GM19099 (cell line): ENCODE data around the gene ROR1.

ENCODE experiments used
- POLR2A ChIP-seq: IDR thresholded peaks from 3 replicates; pipeline ENCODE4 v1.6.1; 2011; ENCODE audit warnings: low read depth; ENCODE audit not compliant: insufficient read length; ENCODE audit errors: extremely low read depth

Gene ROR1

DNA sequence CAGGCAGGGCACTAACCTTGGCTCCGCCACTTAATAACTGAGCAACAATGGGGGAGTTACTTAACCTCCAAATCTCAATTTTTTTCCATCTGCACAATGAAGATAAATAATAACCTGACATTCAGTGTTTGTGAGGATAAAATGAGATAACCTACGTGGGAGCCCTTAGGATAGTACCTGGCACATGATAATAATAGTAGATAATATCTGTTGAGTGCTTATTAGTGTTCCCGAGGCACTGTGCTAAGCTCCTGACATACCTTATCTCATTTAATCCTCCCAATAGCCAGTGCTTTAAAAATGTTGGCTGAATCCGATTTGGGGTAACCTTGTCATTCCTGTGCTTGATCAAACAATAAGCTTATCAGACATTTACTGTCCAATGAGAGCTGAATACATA, 300.9 kb downstream of the ROR1 start:
- TF ChIP-seq POLR2A, result no peak

DNA sequence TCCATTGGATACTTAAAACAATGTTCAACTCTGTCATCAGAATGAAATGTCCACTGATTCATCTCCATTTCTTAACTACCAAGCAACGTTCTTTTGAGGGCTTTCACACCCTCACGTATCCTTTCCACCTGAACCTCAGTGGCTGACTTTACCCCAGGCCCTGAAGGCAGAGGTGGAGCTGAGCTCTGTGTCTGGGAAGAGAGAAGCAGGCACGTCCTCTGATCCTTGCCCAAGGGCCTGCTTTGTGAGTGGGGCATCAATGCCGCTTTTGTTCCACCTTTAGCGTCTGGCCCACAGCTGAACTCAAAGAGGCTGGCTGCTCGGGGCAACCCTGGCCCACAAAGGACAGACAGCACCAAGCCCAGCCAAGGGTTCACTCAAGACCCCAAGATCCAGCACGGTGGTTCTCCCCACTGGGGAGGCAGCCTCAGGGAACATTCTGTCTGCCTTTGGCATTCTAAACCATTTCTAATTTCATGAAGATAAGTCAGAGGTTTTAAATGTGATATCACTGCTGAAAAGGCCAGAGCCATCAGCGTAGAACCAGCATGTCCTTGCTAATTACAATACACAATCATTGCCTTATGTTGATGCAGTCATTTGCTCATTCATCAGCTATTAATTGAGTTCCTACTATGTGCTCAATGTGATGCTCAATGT, 303.6 kb downstream of the ROR1 start:
- no peak for TF ChIP-seq POLR2A

GRCh38 chr1:64080941-64081562, 307.2 kb downstream of the ROR1 start:
- no peak for TF ChIP-seq POLR2A

DNA sequence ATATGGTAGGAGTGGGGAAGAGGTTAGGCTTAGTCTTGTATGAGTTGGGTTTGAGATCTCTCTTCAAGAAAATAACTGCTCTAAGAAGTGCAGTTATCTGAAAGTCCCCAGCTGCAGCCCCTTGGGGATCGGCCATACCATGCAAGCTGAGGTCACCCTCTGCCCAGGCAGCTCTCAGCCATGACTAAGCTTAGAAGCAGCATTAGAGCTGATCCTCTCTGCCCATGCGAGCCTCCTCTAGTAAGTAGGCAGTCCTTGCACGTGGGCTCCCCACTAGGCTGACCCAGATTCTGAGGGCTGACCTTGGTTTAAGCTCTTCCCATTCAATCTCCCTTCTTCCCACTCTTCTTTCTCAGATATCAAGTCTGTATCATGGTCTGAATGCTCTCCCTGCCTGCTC, 308.6 kb downstream of the ROR1 start:
- TF ChIP-seq POLR2A, result no peak

DNA sequence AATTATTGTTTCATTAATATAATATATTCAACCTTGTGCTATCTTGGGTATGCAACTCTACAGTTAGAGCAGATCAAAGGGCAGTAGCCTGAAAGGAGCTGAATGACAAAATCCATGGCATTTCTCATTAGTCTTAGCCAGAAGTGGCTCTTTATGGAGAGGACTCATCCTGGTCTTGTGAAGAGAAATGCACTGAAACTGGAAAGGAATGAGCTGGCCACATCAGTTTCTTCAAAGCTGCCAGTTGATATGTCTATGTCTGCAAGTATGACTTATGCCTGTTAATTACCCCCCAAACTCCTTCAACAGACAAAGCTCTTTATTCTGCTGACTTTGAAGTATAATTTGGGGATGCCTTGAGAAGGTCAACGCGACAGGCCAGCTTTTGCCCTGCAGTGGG, 310.6 kb downstream of the ROR1 start:
- TF ChIP-seq POLR2A, result no peak

DNA sequence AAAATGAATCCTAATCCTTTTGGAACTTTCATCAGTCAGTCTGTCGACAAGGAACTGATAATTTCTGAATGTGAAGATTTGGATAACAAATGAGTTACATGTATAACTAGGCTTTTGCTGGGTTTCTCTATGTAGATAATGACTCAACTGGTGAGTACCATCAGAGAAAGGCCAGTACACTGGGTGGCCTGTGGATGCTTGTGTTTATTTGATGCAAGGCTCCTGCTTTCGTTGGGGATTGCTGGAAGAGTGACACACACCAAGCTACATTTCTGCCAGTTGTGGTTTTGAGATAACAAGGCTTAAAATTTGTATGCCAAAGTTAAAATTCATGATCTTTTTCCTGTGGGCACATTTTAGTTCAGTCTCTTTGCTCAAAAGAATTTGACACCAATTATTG, 314.0 kb downstream of the ROR1 start:
- no peak for TF ChIP-seq POLR2A

- TF ChIP-seq POLR2A, result no peak
These were observed 316.6 kb downstream of the ROR1 start for GRCh38 chr1:64090436-64090835.

GRCh38 chr1:64092851-64093371, 319.1 kb downstream of the ROR1 start:
- TF ChIP-seq POLR2A, result no peak

- TF ChIP-seq POLR2A, result no peak
These were observed 320.1 kb downstream of the ROR1 start for GRCh38 chr1:64093941-64094340.

GRCh38 chr1:64095832-64096231, 322.0 kb downstream of the ROR1 start:
- no peak for TF ChIP-seq POLR2A

GRCh38 chr1:64097859-64098258, 324.0 kb downstream of the ROR1 start:
- TF ChIP-seq POLR2A, result no peak

- TF ChIP-seq POLR2A, result no peak
These were observed 324.6 kb downstream of the ROR1 start for GRCh38 chr1:64098436-64098835.

DNA sequence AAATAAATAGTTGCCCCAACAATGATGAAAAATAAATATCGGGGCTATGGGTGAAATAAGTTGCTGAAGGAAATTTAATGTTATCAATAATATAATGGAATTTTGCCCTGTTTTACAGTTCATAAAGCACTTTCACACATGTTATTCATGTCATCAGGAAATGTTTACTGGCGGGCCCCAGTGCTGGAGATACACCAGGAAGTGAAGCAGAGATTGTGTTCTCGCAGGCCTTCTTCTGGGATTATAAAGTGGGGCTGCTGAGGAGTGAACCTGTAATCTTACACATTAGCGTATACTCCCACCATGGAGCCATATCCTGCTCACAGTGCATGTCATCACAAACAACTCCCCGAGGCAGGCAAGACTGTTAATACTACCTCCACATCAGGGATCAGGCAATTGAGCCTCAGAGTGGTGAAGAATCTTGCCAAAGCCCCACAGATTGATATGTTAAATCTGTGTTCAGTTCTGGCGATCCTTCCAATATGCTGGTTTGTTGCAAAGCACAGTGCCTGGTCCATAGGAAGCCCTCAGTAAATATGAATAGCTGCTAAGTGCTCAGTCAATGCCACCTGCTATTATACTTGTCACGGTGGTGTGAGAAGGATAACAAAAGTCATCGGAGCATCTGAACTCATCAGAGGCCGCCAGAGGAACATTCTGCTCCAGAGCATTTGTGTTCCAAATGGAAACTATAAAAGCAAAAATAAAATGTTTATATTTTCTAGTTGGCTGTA, 325.2 kb downstream of the ROR1 start:
- no peak for TF ChIP-seq POLR2A

- TF ChIP-seq POLR2A, result no peak
These were observed 327.0 kb downstream of the ROR1 start for GRCh38 chr1:64100791-64101190.

- no peak for TF ChIP-seq POLR2A
These were observed 333.3 kb downstream of the ROR1 start for GRCh38 chr1:64107118-64107519.

GRCh38 chr1:64107632-64108031, 333.8 kb downstream of the ROR1 start:
- no peak for TF ChIP-seq POLR2A
